ENCODE results near the gene RNF113B. TPM values are rescaled to one million over a fixed set of nuclear protein-coding genes. Genes with fewer than 3 reads are reported as not detected.

RNF113B gene
- total RNA-seq, 2 experiments from 2014 or later: not detected

- Histone ChIP-seq H3K79me2 (ENCODE audit: insufficient read depth, low read depth, low read length) (no peaks in the 10 kb centered on the region), H3K4me2 (ENCODE audit: low read length) (no peak overlapping the region), H4K20me1 (ENCODE audit: insufficient read depth, low read length) (no peaks in the 10 kb centered on the region), H3K4me1 (ENCODE audit: insufficient read depth, low read length, poor library complexity, severe bottlenecking) (no peaks in the 10 kb centered on the region), H3K36me3 (ENCODE audit: insufficient read depth, low read length) (no peaks in the 10 kb centered on the region), H3K9me3 (ENCODE audit: low read length) (no peaks in the 10 kb centered on the region), H3K27ac (ENCODE audit: low read depth, low read length, poor library complexity, severe bottlenecking) (no peak overlapping the region), H3K4me3 (ENCODE audit: low read depth, low read length, poor library complexity, severe bottlenecking) (no peak overlapping the region), H2AFZ (ENCODE audit: low read length) (no peak overlapping the region), H3K9me2 (ENCODE audit: insufficient read depth, low read length) (no peaks in the 10 kb centered on the region)
- TF ChIP-seq CTCF (conservative IDR thresholded peaks at IDR 0.05; ENCODE audit: low read length): no peak
- TF ChIP-seq EZH2phosphoT487 (IDR thresholded peaks at IDR 0.05; ENCODE audit: borderline replicate concordance, low read depth, low read length): no peak
- no TSS peak for BruUV-seq (replicated peaks)
- ChIA-PET POLR2A (no interaction called here), CTCF (ENCODE audit: unreplicated experiment) (no interaction called here)
- intact Hi-C loops (cut with micrococcal nuclease; ENCODE audit: unreplicated experiment): no loop called here
- DNase-seq (ENCODE audit: low spot score): no peak
These were observed 39.7 kb upstream of the RNF113B start for GRCh38 chr13:98216711-98217285.

- Histone ChIP-seq H3K4me3 (ENCODE audit: low read depth, low read length, poor library complexity, severe bottlenecking) (no peak overlapping the region), H3K4me1 (ENCODE audit: insufficient read depth, low read length, poor library complexity, severe bottlenecking) (no peaks in the 10 kb centered on the region), H2AFZ (ENCODE audit: low read length) (no peak overlapping the region), H4K20me1 (ENCODE audit: insufficient read depth, low read length) (no peaks in the 10 kb centered on the region), H3K79me2 (ENCODE audit: insufficient read depth, low read depth, low read length) (no peaks in the 10 kb centered on the region), H3K9me2 (ENCODE audit: insufficient read depth, low read length) (no peaks in the 10 kb centered on the region), H3K36me3 (ENCODE audit: insufficient read depth, low read length) (no peaks in the 10 kb centered on the region), H3K9me3 (ENCODE audit: low read length) (no peaks in the 10 kb centered on the region), H3K4me2 (ENCODE audit: low read length) (no peak overlapping the region), H3K27ac (ENCODE audit: low read depth, low read length, poor library complexity, severe bottlenecking) (no peak overlapping the region)
- DNase-seq (ENCODE audit: low spot score): no peak
- BruUV-seq (replicated peaks): no TSS peak
- intact Hi-C loops (cut with micrococcal nuclease; ENCODE audit: unreplicated experiment): no loop called here
- ChIA-PET CTCF (ENCODE audit: unreplicated experiment) (no interaction called here), POLR2A (no interaction called here)
- TF ChIP-seq CTCF (conservative IDR thresholded peaks at IDR 0.05; ENCODE audit: low read length) (no peak), EZH2phosphoT487 (IDR thresholded peaks at IDR 0.05; ENCODE audit: borderline replicate concordance, low read depth, low read length) (no peak)
These were observed 39.1 kb upstream of the RNF113B start for GRCh38 chr13:98216135-98216565.

GRCh38 chr13:98215508-98215907, 38.4 kb upstream of the RNF113B start:
- TF ChIP-seq CTCF (conservative IDR thresholded peaks at IDR 0.05; ENCODE audit: low read length) (no peak), EZH2phosphoT487 (IDR thresholded peaks at IDR 0.05; ENCODE audit: borderline replicate concordance, low read depth, low read length) (no peak)
- Histone ChIP-seq H2AFZ (ENCODE audit: low read length) (no peak overlapping the region), H3K36me3 (ENCODE audit: insufficient read depth, low read length) (no peaks in the 10 kb centered on the region), H3K9me2 (ENCODE audit: insufficient read depth, low read length) (no peaks in the 10 kb centered on the region), H3K27ac (ENCODE audit: low read depth, low read length, poor library complexity, severe bottlenecking) (no peak overlapping the region), H3K4me2 (ENCODE audit: low read length) (no peak overlapping the region), H3K4me3 (ENCODE audit: low read depth, low read length, poor library complexity, severe bottlenecking) (no peak overlapping the region), H3K9me3 (ENCODE audit: low read length) (no peaks in the 10 kb centered on the region), H3K79me2 (ENCODE audit: insufficient read depth, low read depth, low read length) (no peaks in the 10 kb centered on the region), H4K20me1 (ENCODE audit: insufficient read depth, low read length) (no peaks in the 10 kb centered on the region), H3K4me1 (ENCODE audit: insufficient read depth, low read length, poor library complexity, severe bottlenecking) (no peaks in the 10 kb centered on the region)
- BruUV-seq (replicated peaks): no TSS peak
- CTCF ChIA-PET (ENCODE audit: unreplicated experiment): no interaction called here
- POLR2A ChIA-PET: no interaction called here
- intact Hi-C loops (cut with micrococcal nuclease; ENCODE audit: unreplicated experiment): no loop called here
- DNase-seq (ENCODE audit: low spot score): no peak

Measured in OCI-LY7 (cell line).